ENCODE results near the gene SYT14.

GRCh38 chr1:210117681-210118170 lies 179.7 kb downstream of the SYT14 start:
- TF ChIP-seq REST (IDR thresholded peaks at IDR 0.05; ENCODE audit: low read depth) (no peak), EP300 (IDR thresholded peaks at IDR 0.05; ENCODE audit: borderline replicate concordance) (no peak), CREB1 (IDR thresholded peaks at IDR 0.05; ENCODE audit: low read depth) (no peak), YY1 (IDR thresholded peaks at IDR 0.05; ENCODE audit: low read depth) (no peak), TAF1 (IDR thresholded peaks at IDR 0.05; ENCODE audit: low read depth) (no peak), CEBPB (IDR thresholded peaks at IDR 0.05) (no peak), MAX (IDR thresholded peaks at IDR 0.05) (no peak), TCF12 (IDR thresholded peaks at IDR 0.05; ENCODE audit: low read depth) (no peak), RAD21 (IDR thresholded peaks at IDR 0.05; ENCODE audit: low read depth) (no peak), EGR1 (IDR thresholded peaks at IDR 0.05) (no peak), TEAD4 (IDR thresholded peaks at IDR 0.05) (no peak), FOXM1 (IDR thresholded peaks at IDR 0.05; ENCODE audit: borderline replicate concordance, low read depth) (no peak), NFIC (IDR thresholded peaks at IDR 0.05) (no peak), USF1 (IDR thresholded peaks at IDR 0.05) (no peak)

Data from Ishikawa (cell line).